B cell (primary cell): ENCODE measurements around the gene GGTA1. TPM values are rescaled to one million over a fixed set of nuclear protein-coding genes. Genes with fewer than 3 reads are reported as not detected.

Experiments used
- ATAC-seq: fragments of 200-7000 bp; cut with Tn5 transposase; one replicate; pipeline ENCODE4 v1.10.0; 2021; ENCODE audit warnings: low read depth, mild to moderate bottlenecking, moderate number of reproducible peaks, moderate library complexity
- CTCF ChIA-PET: fragments of 350-600 bp; sonication (Branson Sonifier 250); formaldehyde crosslinking; loops from one replicate; lab custom pipeline; 2021; ENCODE audit warnings: antibody characterized with exemption, inconsistent platforms; lab: Charles Lee
- POLR2A ChIA-PET: fragments of 350-600 bp; sonication (Branson Sonifier 250); formaldehyde crosslinking; loops from one replicate; lab custom pipeline; 2021; ENCODE audit warnings: antibody characterized with exemption; lab: Charles Lee
- DNase-seq: peaks from one replicate; pipeline ENCODE4 v3.0.0; 2013
- H2AFZ ChIP-seq: 2 replicates; pipeline ENCODE4 v1.6.1; 2012; ENCODE audit warnings: mild to moderate bottlenecking, low read depth, low read length; ENCODE audit not compliant: insufficient read depth, poor library complexity, severe bottlenecking
- H3K27ac ChIP-seq, 2 donors: 1 replicate in 1 of 2; 2 replicates in 1 of 2; pipeline ENCODE4 v1.5.1; 2012 to 2013; ENCODE audit warnings: low read length in 2 of 2, mild to moderate bottlenecking in 2 of 2, moderate library complexity in 1 of 2
- H3K27me3 ChIP-seq, 4 experiments: fragments of 200-600 bp in 1 of 4; sonication (generic) in 1 of 4; replicated peaks in 1 of 4; 1 replicate in 2 of 4; 2 replicates in 2 of 4; pipeline versions ENCODE4 v1.6.1 to v1.7.0; 2013 to 2016; ENCODE audit warnings: low read length in 3 of 4, mild to moderate bottlenecking in 2 of 4, mixed read lengths in 1 of 4, moderate library complexity in 1 of 4; ENCODE audit not compliant: insufficient read depth in 4 of 4, control insufficient read depth in 3 of 4; ENCODE audit errors: control extremely low read depth in 1 of 4
- H3K36me3 ChIP-seq, 2 experiments: replicated peaks in 1 of 2; 1 replicate in 1 of 2; 2 replicates in 1 of 2; pipeline versions ENCODE4 v1.6.1 to v1.7.1; 2013; ENCODE audit warnings: low read length in 1 of 2; ENCODE audit not compliant: insufficient read depth in 2 of 2, control insufficient read depth in 1 of 2; ENCODE audit errors: control extremely low read depth in 1 of 2, extremely low read depth in 1 of 2
- H3K4me1 ChIP-seq, 2 donors: fragments of 200-600 bp in 1 of 2; sonication (generic) in 1 of 2; 1 replicate in 1 of 2; 2 replicates in 1 of 2; pipeline versions ENCODE4 v1.5.1 to v1.6.1; 2013 to 2017; ENCODE audit warnings: low read length in 2 of 2; ENCODE audit not compliant: control insufficient read depth in 2 of 2, insufficient read depth in 2 of 2
- H3K4me2 ChIP-seq: replicated peaks from 2 replicates; pipeline ENCODE3; 2012; ENCODE audit warnings: mild to moderate bottlenecking, low read depth, low read length; ENCODE audit not compliant: poor library complexity, severe bottlenecking
- H3K4me3 ChIP-seq, 5 experiments: fragments of 200-600 bp in 1 of 5; sonication (generic) in 1 of 5; 1 replicate in 3 of 5; 2 replicates in 2 of 5; pipeline versions ENCODE4 v1.5.1 to v1.7.0; 2011 to 2016; ENCODE audit warnings: low read length in 4 of 5, mild to moderate bottlenecking in 4 of 5, low read depth in 2 of 5, control low read depth in 1 of 5, moderate library complexity in 1 of 5; ENCODE audit not compliant: insufficient read depth in 1 of 5; ENCODE audit errors: control extremely low read depth in 1 of 5, extremely low read depth in 1 of 5
- H3K79me2 ChIP-seq: fragments of 200-600 bp; sonication (generic); one replicate; pipeline ENCODE4 v1.6.0; 2016; ENCODE audit warnings: low read length; ENCODE audit not compliant: control insufficient read depth, insufficient read depth
- H3K9ac ChIP-seq: fragments of 200-600 bp; sonication (generic); 2 replicates; pipeline ENCODE4 v1.6.1; 2017; ENCODE audit warnings: mild to moderate bottlenecking, low read length, moderate library complexity
- H3K9me3 ChIP-seq, 3 donors: one replicate each; pipeline versions ENCODE4 v1.6.1 to v1.7.1; 2013; ENCODE audit warnings: low read length in 2 of 3; ENCODE audit not compliant: control insufficient read depth in 2 of 3, insufficient read depth in 1 of 3; ENCODE audit errors: control extremely low read depth in 1 of 3
- H4K20me1 ChIP-seq: 2 replicates; pipeline ENCODE4 v1.6.0; 2012; ENCODE audit warnings: mild to moderate bottlenecking, low read length; ENCODE audit not compliant: insufficient read depth, control insufficient read depth, poor library complexity, severe bottlenecking
- H3K27ac Mint-ChIP-seq: one replicate; pipeline ENCODE4 v1.8.0; 2021; ENCODE audit warnings: mixed read lengths
- H3K27me3 Mint-ChIP-seq: one replicate; pipeline ENCODE4 v1.8.0; 2021; ENCODE audit warnings: mixed read lengths
- H3K4me1 Mint-ChIP-seq: one replicate; pipeline ENCODE4 v1.8.0; 2021; ENCODE audit warnings: mixed read lengths
- H3K4me3 Mint-ChIP-seq: one replicate; pipeline ENCODE4 v1.8.0; 2021; ENCODE audit warnings: mixed read lengths
- H3K9me3 Mint-ChIP-seq: one replicate; pipeline ENCODE4 v1.8.0; 2022; ENCODE audit warnings: mixed read lengths; ENCODE audit not compliant: insufficient read depth
- EZH2 ChIP-seq: IDR thresholded peaks from 2 replicates; pipeline ENCODE4 v1.6.1; 2012; ENCODE audit warnings: borderline replicate concordance, low read depth, mild to moderate bottlenecking, moderate library complexity, low read length; ENCODE audit not compliant: insufficient read depth, poor library complexity, severe bottlenecking
- WGBS: methylation state at CpG from one replicate; pipeline ENCODE4 v1.1.5; 2013; ENCODE audit warnings: missing lambda C conversion rate; ENCODE audit not compliant: insufficient coverage; 5-methylcytosine and 5-hydroxymethylcytosine counted together
- intact Hi-C: fragments of 100-400 bp; cut with micrococcal nuclease; formaldehyde crosslinking; loops from one replicate; pipeline ENCODE4 v1.10.0; 2022
- polyA plus RNA-seq: library from polyadenylated mRNA; depleted of rRNA; stranded (reverse); fragments of >200 nt; gene quantifications from 2 replicates; pipeline ENCODE4 v1.2.3, GENCODE V29; 2012
- total RNA-seq, 2 donors: library from RNA; stranded (reverse); fragments of 120-200 nt in 1 of 2; gene quantifications; 1 replicate in 1 of 2; 2 replicates in 1 of 2; pipeline versions ENCODE4 v1.2.3 to v1.2.4, GENCODE V29; 2013 to 2022
- TF ChIP-seq, protein P1 (sequence below): fragments of 200-600 bp; IDR thresholded peaks from one replicate; pipeline ENCODE4 v1.8.0; 2022; ENCODE audit warnings: antibody characterized with exemption, mild to moderate bottlenecking

The GGTA1 gene
- total and polyA plus RNA-seq, 2 donors (not counting 1 experiment from before 2014, with no cell fraction given): not detected

DNA sequence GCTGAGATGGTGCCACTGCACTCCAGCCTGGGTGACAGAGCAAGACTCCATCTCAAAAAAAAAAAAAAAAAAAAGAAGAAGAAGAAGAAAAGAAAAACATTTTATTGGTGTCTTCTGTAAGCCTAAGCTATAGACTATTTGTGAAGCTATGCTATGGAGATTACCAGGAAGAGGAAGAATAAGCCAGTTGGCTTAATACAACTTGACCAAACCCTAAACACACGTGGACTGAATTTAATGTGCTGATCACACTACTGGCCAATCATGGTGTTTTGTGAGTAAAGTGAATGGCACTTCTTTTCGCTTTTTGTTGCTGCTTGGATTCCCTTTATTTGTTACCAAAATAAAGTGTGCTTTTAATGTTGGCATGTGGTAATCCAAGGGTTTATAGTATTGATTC is 49.9 kb downstream of the GGTA1 start:
- Histone ChIP-seq H3K79me2 (no peaks in the 10 kb centered on the region), H4K20me1 (no peaks in the 10 kb centered on the region), H3K4me2 (no peak overlapping the region), H3K27ac (no peak overlapping the region), H3K9me3 (no peaks in the 10 kb centered on the region), H3K9ac (no peak overlapping the region), H3K4me3 (no peak overlapping the region), H2AFZ (no peak overlapping the region), H3K36me3 (no peaks in the 10 kb centered on the region), H3K4me1 (no peaks in the 10 kb centered on the region), H3K27me3 (peaks cover 0 to 14% (median 3%) of the 10 kb centered on the region in 4 experiments)
- no peaks in the 10 kb centered on the region for H3K9me3 Mint-ChIP-seq
- TF ChIP-seq, protein P1, sequence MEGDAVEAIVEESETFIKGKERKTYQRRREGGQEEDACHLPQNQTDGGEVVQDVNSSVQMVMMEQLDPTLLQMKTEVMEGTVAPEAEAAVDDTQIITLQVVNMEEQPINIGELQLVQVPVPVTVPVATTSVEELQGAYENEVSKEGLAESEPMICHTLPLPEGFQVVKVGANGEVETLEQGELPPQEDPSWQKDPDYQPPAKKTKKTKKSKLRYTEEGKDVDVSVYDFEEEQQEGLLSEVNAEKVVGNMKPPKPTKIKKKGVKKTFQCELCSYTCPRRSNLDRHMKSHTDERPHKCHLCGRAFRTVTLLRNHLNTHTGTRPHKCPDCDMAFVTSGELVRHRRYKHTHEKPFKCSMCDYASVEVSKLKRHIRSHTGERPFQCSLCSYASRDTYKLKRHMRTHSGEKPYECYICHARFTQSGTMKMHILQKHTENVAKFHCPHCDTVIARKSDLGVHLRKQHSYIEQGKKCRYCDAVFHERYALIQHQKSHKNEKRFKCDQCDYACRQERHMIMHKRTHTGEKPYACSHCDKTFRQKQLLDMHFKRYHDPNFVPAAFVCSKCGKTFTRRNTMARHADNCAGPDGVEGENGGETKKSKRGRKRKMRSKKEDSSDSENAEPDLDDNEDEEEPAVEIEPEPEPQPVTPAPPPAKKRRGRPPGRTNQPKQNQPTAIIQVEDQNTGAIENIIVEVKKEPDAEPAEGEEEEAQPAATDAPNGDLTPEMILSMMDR: no peak
- TF ChIP-seq EZH2: no peak
- no CpG with 5 or more reads among the region's 2 CpGs for WGBS
- POLR2A ChIA-PET: no interaction called here
- intact Hi-C loops: no loop called here
- ATAC-seq (no peak), DNase-seq (no peak)
- H3K27ac Mint-ChIP-seq: no peak overlapping the region
- H3K4me3 Mint-ChIP-seq: no peak overlapping the region
- no peaks in the 10 kb centered on the region for H3K4me1 Mint-ChIP-seq
- CTCF ChIA-PET: interaction anchor here (0.9 kb wide), 1 partner anchor 9 kb away, joined by 3 read pairs; no protein-coding TSS in a partner anchor
- peaks cover 37% of the 10 kb centered on the region for H3K27me3 Mint-ChIP-seq

DNA sequence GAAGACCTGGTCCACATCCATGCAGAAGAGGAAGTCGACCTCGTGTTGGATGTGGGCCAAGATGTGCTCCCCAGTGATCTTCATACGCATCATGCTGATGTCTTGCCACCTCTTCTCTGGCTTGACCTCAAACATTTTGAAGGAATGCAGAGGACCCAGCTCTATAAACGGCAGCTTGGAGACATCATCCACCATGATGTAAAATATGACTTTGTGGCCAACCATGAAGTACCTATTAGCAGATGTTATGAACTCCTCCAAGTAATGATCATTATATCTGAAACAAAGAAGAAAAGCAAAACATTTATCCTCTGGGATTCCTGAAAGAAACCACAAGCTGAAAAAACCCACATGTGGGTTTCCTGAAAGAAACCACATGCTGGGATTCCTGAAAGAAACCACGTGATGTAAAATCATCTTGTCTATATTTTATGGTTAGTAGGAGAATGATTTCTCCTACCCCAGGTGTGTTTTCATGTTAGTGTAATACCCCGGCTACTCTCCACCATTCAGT is 52.3 kb downstream of the GGTA1 start:
- H3K9ac ChIP-seq: no peak overlapping the region
- 29% methylated on average over 3 of the region's 6 CpGs for whole genome bisulfite sequencing
- no peak overlapping the region for H3K4me3 ChIP-seq
- no peak overlapping the region for H3K27ac ChIP-seq
- H4K20me1 ChIP-seq: no peaks in the 10 kb centered on the region
- no peak for ATAC-seq
- H3K36me3 ChIP-seq: no peaks in the 10 kb centered on the region
- Mint-ChIP-seq H3K4me3 (no peak overlapping the region), H3K4me1 (no peaks in the 10 kb centered on the region), H3K27me3 (peaks cover 24% of the 10 kb centered on the region), H3K27ac (no peak overlapping the region), H3K9me3 (no peaks in the 10 kb centered on the region)
- ChIA-PET POLR2A (no interaction called here), CTCF (no interaction called here)
- intact Hi-C loops: no loop called here
- H2AFZ ChIP-seq: no peak overlapping the region
- DNase-seq: no peak
- H3K79me2 ChIP-seq: no peaks in the 10 kb centered on the region
- H3K27me3 ChIP-seq: peaks cover 0 to 8% (median 4%) of the 10 kb centered on the region in 4 experiments
- TF ChIP-seq, protein P1: no peak
- no peak for TF ChIP-seq EZH2
- H3K4me2 ChIP-seq: no peak overlapping the region
- no peaks in the 10 kb centered on the region for H3K4me1 ChIP-seq
- H3K9me3 ChIP-seq: no peaks in the 10 kb centered on the region
